Cerebellar cortex (tissue), 1 donor: ENCODE data around the gene MUC13.
A peak's percentile ranks its signal among the peaks of the same experiment; 100 is the strongest.

Source experiments
- DNase-seq: peaks from one replicate; pipeline ENCODE4 v3.0.0-alpha.2; 2015; ENCODE audit warnings: low spot score

The MUC13 gene

DNA sequence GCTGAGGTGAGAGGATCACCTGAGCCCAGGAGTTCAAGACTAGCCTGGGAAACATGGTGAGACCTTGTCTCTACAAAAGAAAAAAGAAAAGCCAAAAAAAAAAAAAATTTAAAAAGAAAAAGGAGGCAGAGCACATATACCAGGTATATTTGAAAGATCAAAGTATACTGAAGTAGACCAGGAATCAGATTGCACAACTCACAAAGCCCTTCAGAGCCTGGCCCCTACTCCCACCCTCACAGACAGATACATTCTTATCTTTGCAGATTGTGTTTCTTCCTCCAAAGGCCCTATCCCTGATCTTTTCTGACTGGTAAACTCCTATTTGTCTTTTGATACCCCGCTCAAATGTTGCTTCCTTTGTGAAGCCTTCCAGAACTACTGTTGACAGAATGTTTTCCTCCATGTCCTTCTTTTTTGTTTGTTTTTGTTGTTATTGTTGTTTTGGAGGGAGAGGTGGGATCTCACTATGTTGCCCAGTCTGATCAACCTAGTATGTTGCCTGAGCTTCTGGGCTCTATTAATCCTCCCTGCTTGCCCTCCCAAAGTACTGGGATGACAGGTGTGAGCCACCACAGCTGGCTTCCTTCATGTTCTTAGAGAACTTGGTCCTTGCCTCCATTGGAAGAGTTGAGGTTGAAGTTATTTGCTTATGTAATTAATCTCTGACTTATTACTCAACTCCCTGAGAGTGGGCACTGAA lies 37.6 kb downstream of the MUC13 start:
- DNase-seq: no peak

GRCh38 chr3:124895756-124896155 lies 38.8 kb downstream of the MUC13 start:
- DNase-seq: no peak

DNA sequence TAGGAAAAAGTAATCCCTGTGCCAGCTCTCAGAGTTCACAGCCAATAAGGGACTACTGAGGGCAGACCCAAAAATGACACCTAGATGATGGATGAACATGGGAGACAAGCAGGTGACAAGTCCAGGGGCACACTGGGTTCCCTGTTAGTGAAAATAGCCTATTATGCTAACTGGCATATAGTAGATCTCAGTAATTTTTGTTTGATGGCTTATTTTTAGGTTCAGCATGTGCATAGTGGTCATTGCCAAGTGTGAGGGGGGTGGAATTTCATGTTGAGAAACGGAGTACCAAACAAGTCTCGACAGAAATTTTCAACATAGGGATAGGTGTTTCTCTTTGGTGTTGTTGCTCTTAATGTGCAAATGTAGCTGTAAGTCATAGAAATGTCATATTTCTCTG lies 41.0 kb downstream of the MUC13 start:
- DNase-seq: no peak

GRCh38 chr3:124890573-124891190 lies 43.9 kb downstream of the MUC13 start:
- no peak for DNase-seq

DNA sequence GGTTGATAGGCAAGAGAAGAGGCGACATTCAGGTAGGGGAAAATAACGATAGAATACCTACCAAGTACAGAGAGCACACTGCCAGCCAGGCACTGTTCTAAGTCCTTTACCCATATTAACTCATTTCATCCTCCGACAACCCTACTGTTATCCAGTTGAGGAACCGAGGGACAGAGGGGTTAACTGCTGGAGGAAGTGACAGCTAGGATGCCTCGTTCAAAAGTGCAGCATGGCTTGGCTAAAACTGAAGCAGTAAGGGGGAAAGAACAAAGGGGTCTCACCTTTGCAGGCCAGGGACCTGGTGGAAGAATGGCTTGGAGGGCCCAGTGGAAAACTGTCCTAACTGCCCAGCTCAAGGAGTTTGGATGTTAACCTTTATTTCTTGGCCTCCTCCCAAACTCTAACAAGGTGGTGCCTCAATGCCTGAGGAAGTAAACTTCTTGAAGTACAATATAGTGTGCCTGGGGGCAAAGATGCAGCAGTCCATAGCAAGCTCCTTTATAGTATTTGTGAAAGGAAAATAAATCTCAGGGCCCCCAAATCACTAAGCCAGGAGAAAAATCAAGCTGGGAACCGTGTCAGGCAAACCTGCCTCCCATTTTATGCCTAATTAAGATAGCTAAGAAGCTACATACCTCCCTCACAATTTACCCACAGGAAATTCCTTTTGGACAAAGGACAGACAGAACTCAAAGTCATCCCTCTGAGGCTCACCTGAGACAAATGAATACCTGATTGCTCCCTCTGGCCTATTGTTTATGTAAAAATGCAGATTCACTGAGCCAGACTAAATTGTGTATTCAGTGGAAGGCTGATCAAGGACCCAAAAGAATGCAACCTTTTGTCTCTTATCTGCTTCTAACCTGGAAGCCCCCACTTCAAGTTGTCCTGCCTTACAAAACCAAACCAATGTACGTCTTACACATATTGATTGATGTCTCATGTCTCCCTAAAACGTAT lies 45.8 kb downstream of the MUC13 start:
- DNase-seq: no peak

- DNase-seq: no peak
These were observed 46.6 kb downstream of the MUC13 start for GRCh38 chr3:124887932-124888298.

- DNase-seq: peak; percentile 53
These were observed 47.2 kb downstream of the MUC13 start, which contains the start of gene ITGB5 for GRCh38 chr3:124887177-124887931. ITGB5 (minus strand) TSS chr3:124887365; CDS start chr3:124887000, 365 bp downstream.

- no peak for DNase-seq
These were observed 48.1 kb downstream of the MUC13 start for GRCh38 chr3:124886168-124887056.

DNA sequence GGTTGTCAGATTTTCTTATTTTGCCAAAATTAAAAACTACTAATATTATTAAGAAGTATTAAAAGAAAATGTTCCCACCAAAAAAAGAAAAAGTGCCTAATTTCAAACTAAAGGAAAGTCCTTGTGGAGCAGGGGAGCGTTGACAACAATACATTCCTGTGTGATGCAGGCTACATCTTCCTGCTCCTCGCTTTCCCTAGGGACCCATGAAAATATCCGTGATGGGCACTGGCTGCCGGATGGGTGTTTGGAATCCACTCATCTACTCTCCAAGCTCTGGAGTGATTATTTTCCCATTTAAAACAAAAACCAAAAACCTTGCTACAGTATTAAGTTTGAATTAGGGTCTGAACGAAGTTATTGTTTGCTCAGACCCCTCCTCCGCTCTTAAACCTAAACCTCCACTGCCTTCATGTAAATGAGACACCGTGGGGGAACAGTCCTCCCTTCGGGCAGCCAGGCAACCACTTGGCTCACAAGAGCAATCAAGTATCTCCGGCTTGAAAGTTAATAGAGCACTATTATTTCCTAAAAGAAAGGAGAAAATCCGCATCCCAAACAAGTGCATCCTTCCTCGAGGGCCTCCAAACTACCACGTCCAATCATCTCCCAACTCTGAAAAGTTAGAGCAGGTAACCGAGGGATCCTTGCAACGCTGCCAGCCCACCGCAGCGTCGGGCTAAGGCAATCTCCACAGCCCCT lies 48.9 kb downstream of the MUC13 start:
- no peak for DNase-seq

DNA sequence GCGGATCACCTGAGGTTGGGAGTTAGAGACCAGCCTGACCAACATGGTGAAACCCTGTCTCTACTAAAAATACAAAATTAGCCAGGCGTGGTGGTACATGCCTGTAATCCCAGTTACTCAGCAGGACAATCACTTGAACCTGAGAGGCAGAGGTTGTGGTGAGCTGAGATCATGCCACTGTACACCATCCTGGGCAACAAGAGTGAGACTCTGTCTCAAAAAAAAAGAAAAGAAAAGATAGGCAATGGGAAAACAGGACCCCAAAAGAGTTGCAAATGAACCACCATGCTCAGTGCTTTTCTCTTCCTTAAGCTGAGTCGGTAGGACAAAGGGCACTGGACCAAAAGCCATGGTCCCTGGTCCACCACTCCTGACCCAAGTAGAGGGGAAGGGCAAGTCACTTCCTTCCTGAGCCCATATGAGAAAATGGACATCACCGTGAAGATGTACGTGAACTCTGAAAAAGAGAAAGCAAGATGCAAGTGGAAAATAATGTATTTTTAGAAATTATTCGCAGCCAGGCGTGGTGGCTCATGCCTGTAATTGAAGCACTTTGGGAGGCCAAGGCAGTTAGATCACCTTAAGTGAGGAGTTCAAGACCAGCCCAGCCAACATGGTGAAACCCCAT lies 50.0 kb downstream of the MUC13 start:
- DNase-seq: no peak

- DNase-seq: no peak
These were observed 50.6 kb downstream of the MUC13 start for GRCh38 chr3:124883766-124884473.

DNA sequence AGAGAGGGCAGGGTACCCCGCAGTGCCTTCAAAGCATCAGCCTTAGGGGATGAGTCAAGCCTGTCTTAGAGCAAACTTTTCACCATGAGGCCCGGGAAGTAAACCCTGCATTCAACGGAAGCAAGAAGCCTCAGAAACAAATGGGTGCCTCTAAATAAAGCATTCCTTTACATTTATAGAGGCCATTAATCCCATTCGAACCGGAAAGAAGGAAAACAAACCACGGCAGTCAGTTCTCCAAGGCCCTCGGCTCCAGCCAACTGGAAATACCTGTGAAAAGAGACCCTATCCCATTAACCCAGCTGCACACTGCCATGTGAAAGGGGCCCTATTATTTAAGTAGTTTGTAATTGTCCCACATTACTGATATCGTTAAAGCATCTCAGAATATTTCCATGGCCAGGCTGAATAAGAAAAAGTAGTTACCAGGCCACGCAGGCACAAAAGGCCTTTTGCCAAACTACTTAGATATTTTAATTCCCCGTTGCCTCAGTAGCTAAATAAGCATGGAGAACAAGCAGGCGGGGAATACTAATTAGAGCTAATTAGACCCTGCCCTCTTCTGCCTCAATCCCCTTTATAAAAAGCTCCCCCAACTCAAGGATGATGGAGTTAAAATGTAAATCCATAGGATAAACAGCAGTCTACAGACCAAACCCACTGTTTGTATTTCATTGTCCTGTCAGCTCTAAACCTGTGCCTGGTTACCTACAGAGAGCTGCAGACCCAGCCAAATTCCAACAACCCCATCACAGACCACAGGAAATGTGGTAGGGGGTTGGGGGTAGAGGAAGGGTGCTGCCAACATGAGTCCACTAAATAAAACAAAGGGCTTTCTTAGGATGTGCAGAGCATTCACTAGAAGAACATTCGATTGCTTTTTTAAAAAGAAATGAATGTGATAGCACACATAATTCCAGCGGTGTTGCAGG lies 51.5 kb downstream of the MUC13 start:
- no peak for DNase-seq

- DNase-seq: no peak
These were observed 52.4 kb downstream of the MUC13 start for GRCh38 chr3:124881976-124882697.

GRCh38 chr3:124879337-124879680 lies 55.2 kb downstream of the MUC13 start:
- no peak for DNase-seq

DNA sequence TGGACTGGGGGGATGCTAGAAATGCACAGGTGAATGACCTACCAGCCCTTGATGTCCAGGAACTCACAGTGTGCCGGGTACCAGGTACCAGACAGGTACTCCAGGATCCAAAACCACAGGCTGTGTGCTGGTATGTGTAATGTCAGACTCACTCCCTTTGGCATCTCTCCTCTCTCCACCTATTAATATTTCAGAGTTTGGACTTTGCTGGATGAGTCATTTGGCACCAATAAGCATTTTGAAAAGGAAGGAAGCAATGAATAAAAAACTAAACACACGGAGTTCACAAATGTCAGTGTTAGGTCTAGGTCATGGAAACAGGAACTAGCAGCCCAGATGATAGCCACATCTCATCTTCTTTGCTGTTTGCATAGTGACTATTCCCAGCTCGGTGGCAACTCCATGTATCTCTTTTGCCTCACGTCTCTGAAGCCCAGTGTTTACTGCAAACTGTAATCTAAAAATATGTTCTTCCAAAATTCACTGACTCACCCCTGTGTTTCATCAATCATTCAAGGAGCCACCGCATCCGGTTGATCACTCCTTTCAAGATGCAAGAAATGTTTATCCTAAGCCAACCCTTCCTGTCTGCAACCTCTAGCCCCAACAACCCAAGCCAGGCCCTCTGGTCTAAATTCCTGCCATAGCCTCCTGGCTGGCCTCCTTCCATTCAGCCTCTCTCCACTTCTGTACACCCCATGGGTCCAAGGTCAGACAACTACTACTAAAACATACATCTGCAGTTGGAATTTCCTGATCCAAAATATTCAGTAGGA lies 55.8 kb downstream of the MUC13 start:
- DNase-seq: no peak

DNA sequence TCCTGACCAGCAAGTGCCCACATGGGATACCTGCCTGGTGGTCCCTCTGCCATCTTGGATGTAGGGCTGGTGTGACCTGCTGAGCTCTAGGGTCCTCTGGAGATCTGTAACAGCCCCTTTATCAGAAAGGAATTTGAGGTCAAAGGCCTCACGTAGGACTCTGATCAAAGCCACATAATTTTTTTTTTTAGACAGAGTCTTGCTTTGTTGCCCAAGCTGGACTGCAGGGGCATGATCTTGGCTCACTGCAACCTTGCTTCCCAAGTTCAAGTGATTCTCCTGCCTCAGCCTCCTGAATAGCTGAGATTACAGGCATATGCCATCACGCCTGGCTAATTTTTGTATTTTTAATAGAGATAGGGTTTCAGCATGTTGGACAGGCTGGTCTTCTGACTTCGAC lies 56.9 kb downstream of the MUC13 start:
- no peak for DNase-seq

DNA sequence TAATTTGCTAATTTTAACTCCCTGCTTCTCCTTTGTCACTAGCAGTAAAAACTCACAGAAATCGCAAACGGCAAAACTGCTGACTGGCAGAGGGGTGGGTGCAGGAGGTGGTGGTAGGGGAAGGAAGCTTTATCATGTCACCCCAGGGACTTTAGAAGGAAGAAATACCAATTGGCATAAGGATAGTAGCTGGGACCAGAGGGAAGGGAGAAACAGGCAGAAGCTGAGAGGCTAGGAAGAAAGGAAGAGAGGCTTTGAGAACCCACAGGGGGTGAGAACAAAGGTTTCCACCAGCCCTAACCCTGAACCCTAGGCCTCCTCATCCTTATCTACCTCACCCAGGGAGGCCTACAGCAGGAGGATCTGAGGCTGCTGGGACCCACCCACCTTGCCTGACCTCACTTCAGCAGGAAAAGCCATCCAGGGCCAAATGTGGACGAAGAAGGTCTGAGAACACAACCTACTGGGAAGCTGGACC lies 58.1 kb downstream of the MUC13 start:
- no peak for DNase-seq
